Gastrocnemius medialis (tissue), 4 donors: ENCODE measurements around the gene GREB1L. TPM values are rescaled to one million over a fixed set of nuclear protein-coding genes. Genes with fewer than 3 reads are reported as not detected.

Experiments used
- ATAC-seq, 2 donors: fragments of 150-250 bp; one replicate each; pipeline ENCODE4 v1.9.1; 2016
- DNase-seq, 2 donors: peaks; one replicate each; pipeline ENCODE4 v3.0.0-alpha.2; 2019
- H3K27ac ChIP-seq, 4 donors: fragments of 200-600 bp; sonication (generic); 1 replicate in 1 of 4; 2 replicates in 3 of 4; pipeline ENCODE4 v1.5.1; 2016 to 2018; ENCODE audit warnings: mild to moderate bottlenecking in 2 of 4, moderate library complexity in 1 of 4
- H3K27me3 ChIP-seq, 3 donors: fragments of 200-600 bp; sonication (generic) in 2 of 3; 1 replicate in 1 of 3; 2 replicates in 2 of 3; pipeline versions ENCODE4 v1.5.1 to v1.6.0; 2016 to 2019; ENCODE audit warnings: mild to moderate bottlenecking in 1 of 3, moderate library complexity in 1 of 3
- H3K36me3 ChIP-seq, 2 donors: fragments of 200-600 bp; sonication (generic) in 1 of 2; one replicate each; pipeline ENCODE4 v1.5.1; 2017 to 2018
- H3K4me1 ChIP-seq, 2 donors: fragments of 200-600 bp; sonication (generic) in 1 of 2; one replicate each; pipeline ENCODE4 v1.5.1; 2016 to 2017; ENCODE audit warnings: mild to moderate bottlenecking in 2 of 2
- H3K4me3 ChIP-seq, 4 donors: fragments of 200-600 bp; sonication (generic) in 3 of 4; 1 replicate in 1 of 4; 2 replicates in 3 of 4; pipeline ENCODE4 v1.5.1; 2016 to 2019; ENCODE audit warnings: mild to moderate bottlenecking in 2 of 4
- H3K9me3 ChIP-seq, 3 donors: fragments of 200-600 bp; sonication (generic) in 2 of 3; 1 replicate in 1 of 3; 2 replicates in 2 of 3; pipeline ENCODE4 v1.5.1; 2016 to 2019
- CTCF ChIP-seq, 5 experiments: fragments of 450-650 bp in 3 of 5; fragments of 200-600 bp in 2 of 5; sonication (generic) in 2 of 5; IDR thresholded peaks in 4 of 5; conservative IDR thresholded peaks in 1 of 5; 1 replicate in 4 of 5; 2 replicates in 1 of 5; pipeline ENCODE4 v1.5.1; 2016 to 2019; ENCODE audit warnings: antibody characterized with exemption in 5 of 5, mild to moderate bottlenecking in 3 of 5, moderate library complexity in 3 of 5
- POLR2A ChIP-seq, 2 donors: fragments of 450-650 bp; IDR thresholded peaks; one replicate each; pipeline ENCODE4 v1.6.1; 2017; ENCODE audit warnings: antibody characterized with exemption in 2 of 2, mild to moderate bottlenecking in 2 of 2, moderate library complexity in 2 of 2
- in situ Hi-C, 4 donors: fragments of 200-750 bp; cut with MboI; loops; one replicate each; pipeline versions ENCODE4 v1.15.0 to v1.8.0; 2017; ENCODE audit warnings: low sequenced_read_pairs in 4 of 4
- intact Hi-C: fragments of 100-400 bp; cut with DNase I; formaldehyde crosslinking; loops from one replicate; pipeline ENCODE4 v1.15.1; 2023; ENCODE audit warnings: low total_unique reads
- total RNA-seq, 4 donors: library from RNA; depleted of rRNA; stranded (reverse); fragments of >200 nt; gene quantifications; one replicate each; pipeline versions ENCODE4 v1.1.0 to v1.2.3, GENCODE V29; 2016

GREB1L gene
- total RNA-seq, 4 donors from 2014 or later = 4.4 to 14.4 (median 7.4) TPM

GRCh38 chr18:21486905-21487437, 244.9 kb downstream of the GREB1L start:
- no peak overlapping the region for H3K4me3 ChIP-seq
- in situ Hi-C loops = loop anchor here in 1 of 4 donors (25.0 kb wide), 2 partner anchors 325 to 475 kb away; no protein-coding TSS in a partner anchor
- H3K27me3 ChIP-seq = no peaks in the 10 kb centered on the region
- H3K36me3 ChIP-seq = no peaks in the 10 kb centered on the region
- intact Hi-C loops = loop anchor here (5.0 to 10.0 kb wide), 3 partner anchors 118 to 470 kb away; partner anchors contain the start of genes ABHD3 and ESCO1
- peaks cover 31 to 44% of the 10 kb centered on the region in 2 donors for H3K4me1 ChIP-seq
- DNase-seq (no peak), ATAC-seq (peak; percentile 25 to 28)
- H3K9me3 ChIP-seq = no peaks in the 10 kb centered on the region
- TF ChIP-seq CTCF (IDR thresholded peaks at IDR 0.05 in 4 of 5, conservative IDR thresholded peaks at IDR 0.05 in 1 of 5) (no peak), POLR2A (IDR thresholded peaks at IDR 0.05) (no peak)
- peak overlapping the region; percentile 54 to 83 (median 80) for H3K27ac ChIP-seq

GRCh38 chr18:21489119-21489750, 247.2 kb downstream of the GREB1L start:
- peak overlapping the region in 3 of 4 donors; percentile 42 to 83 (median 57) for H3K27ac ChIP-seq
- peaks cover 15 to 25% of the 10 kb centered on the region in 2 donors for H3K4me1 ChIP-seq
- intact Hi-C loops (loop anchor here (5.0 to 10.0 kb wide), 3 partner anchors 116 to 468 kb away; partner anchors contain the start of genes ABHD3 and ESCO1), in situ Hi-C loops (loop anchor here in 1 of 4 donors (25.0 kb wide), 2 partner anchors 323 to 473 kb away; no protein-coding TSS in a partner anchor)
- no peaks in the 10 kb centered on the region for H3K27me3 ChIP-seq
- no peaks in the 10 kb centered on the region for H3K36me3 ChIP-seq
- H3K9me3 ChIP-seq = no peaks in the 10 kb centered on the region
- H3K4me3 ChIP-seq = no peak overlapping the region
- peak; percentile 55 to 76 for ATAC-seq
- TF ChIP-seq CTCF (IDR thresholded peaks at IDR 0.05 in 4 of 5, conservative IDR thresholded peaks at IDR 0.05 in 1 of 5) (peak; percentile 50 to 76 (median 68)), POLR2A (IDR thresholded peaks at IDR 0.05) (no peak)
- DNase-seq = peak in 1 of 2 donors; percentile 58

- DNase-seq = no peak
- Histone ChIP-seq H3K4me1 (peaks cover 11 to 17% of the 10 kb centered on the region in 2 donors), H3K36me3 (no peaks in the 10 kb centered on the region), H3K4me3 (no peak overlapping the region), H3K27me3 (no peaks in the 10 kb centered on the region), H3K27ac (peak overlapping the region in 1 of 4 donors; percentile 83), H3K9me3 (no peaks in the 10 kb centered on the region)
- ATAC-seq = no peak
- intact Hi-C loops = loop anchor here (5.0 to 10.0 kb wide), 3 partner anchors 115 to 467 kb away; partner anchors contain the start of genes ABHD3 and ESCO1
- TF ChIP-seq CTCF (IDR thresholded peaks at IDR 0.05 in 4 of 5, conservative IDR thresholded peaks at IDR 0.05 in 1 of 5) = no peak
- TF ChIP-seq POLR2A (IDR thresholded peaks at IDR 0.05) = no peak
- in situ Hi-C loops = loop anchor here in 1 of 4 donors (25.0 kb wide), 2 partner anchors 322 to 472 kb away; no protein-coding TSS in a partner anchor
Observed at GRCh38 chr18:21489919-21490495, 248.0 kb downstream of the GREB1L start.

GRCh38 chr18:21490748-21491147, 248.7 kb downstream of the GREB1L start:
- Histone ChIP-seq H3K27me3 (no peaks in the 10 kb centered on the region), H3K4me1 (peaks cover 11 to 12% of the 10 kb centered on the region in 2 donors), H3K9me3 (no peaks in the 10 kb centered on the region), H3K27ac (no peak overlapping the region), H3K36me3 (no peaks in the 10 kb centered on the region), H3K4me3 (no peak overlapping the region)
- intact Hi-C loops = no loop called here
- no peak for ATAC-seq
- no peak for DNase-seq
- in situ Hi-C loops = loop anchor here in 1 of 4 donors (25.0 kb wide), 2 partner anchors 322 to 472 kb away; no protein-coding TSS in a partner anchor
- TF ChIP-seq CTCF (IDR thresholded peaks at IDR 0.05 in 4 of 5, conservative IDR thresholded peaks at IDR 0.05 in 1 of 5) (no peak), POLR2A (IDR thresholded peaks at IDR 0.05) (no peak)
